ENCODE measurements around the gene PLCB1. TPM values are rescaled to one million over a fixed set of nuclear protein-coding genes. Genes with fewer than 3 reads are reported as not detected.

The PLCB1 gene
- total RNA-seq, 1 donor from 2014 or later = 10.7 TPM

DNA sequence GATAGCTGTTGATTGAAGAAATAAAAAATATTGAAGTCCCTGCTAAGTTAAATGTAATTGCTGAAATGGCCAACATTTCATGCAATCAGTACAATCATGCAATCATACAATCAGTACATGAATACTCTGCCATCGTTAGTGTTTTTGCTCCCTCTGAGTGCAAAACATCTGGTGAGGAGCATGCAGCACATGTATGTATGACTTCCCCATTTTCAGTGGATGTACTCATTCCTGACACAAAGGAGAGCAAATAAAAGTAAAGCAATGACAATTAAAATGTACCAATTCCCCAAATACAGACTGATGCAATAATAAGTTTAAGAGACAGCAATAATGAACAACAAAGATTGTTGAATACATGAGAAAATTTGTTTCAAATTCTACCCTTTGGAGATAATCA, 140.7 kb downstream of the PLCB1 start:
- H3K36me3 ChIP-seq (ENCODE audit: insufficient read depth, low read length) = no peaks in the 10 kb centered on the region
- H3K36me3 Mint-ChIP-seq (ENCODE audit: low read depth, unreplicated experiment) = no peaks in the 10 kb centered on the region
- no peak overlapping the region for H2AFZ ChIP-seq (ENCODE audit: low read depth, low read length)
- no peak overlapping the region for H3K4me3 Mint-ChIP-seq (ENCODE audit: unreplicated experiment)
- peaks cover 3% of the 10 kb centered on the region for H3K9me3 Mint-ChIP-seq (ENCODE audit: unreplicated experiment)
- no peak overlapping the region for H3K9ac ChIP-seq (ENCODE audit: low read length)
- no peak overlapping the region for H3K27ac Mint-ChIP-seq (ENCODE audit: unreplicated experiment)
- H4K20me1 ChIP-seq (ENCODE audit: insufficient read depth, low read length) = no peaks in the 10 kb centered on the region
- no peak overlapping the region for H3K4me2 ChIP-seq (ENCODE audit: low read length)
- no peak for TF ChIP-seq EZH2 (IDR thresholded peaks at IDR 0.05; ENCODE audit: insufficient read depth, low read length)
- TF ChIP-seq CTCF (IDR thresholded peaks at IDR 0.05; ENCODE audit: insufficient read depth, low read depth, low read length) = no peak
- H3K27me3 ChIP-seq (ENCODE audit: insufficient read depth, low read length) = no peaks in the 10 kb centered on the region
- no peak overlapping the region for H3K27ac ChIP-seq (ENCODE audit: low read depth, low read length)
- no peaks in the 10 kb centered on the region for H3K9me3 ChIP-seq (ENCODE audit: insufficient read depth, low read depth, low read length)
- H3K4me1 ChIP-seq (ENCODE audit: insufficient read depth, low read length) = no peaks in the 10 kb centered on the region
- no peak for DNase-seq (ENCODE audit: low read depth)
- H3K4me3 ChIP-seq (ENCODE audit: insufficient read depth, low read depth, low read length) = no peak overlapping the region
- H3K4me1 Mint-ChIP-seq (ENCODE audit: low read depth, unreplicated experiment) = peaks cover 11% of the 10 kb centered on the region
- H3K79me2 ChIP-seq (ENCODE audit: insufficient read depth, low read length) = no peaks in the 10 kb centered on the region
- no peaks in the 10 kb centered on the region for H3K27me3 Mint-ChIP-seq (ENCODE audit: low read depth, unreplicated experiment)
- no peak for FAIRE-seq

GRCh38 chr20:8284902-8285301, 152.8 kb downstream of the PLCB1 start:
- H3K4me3 ChIP-seq (ENCODE audit: insufficient read depth, low read depth, low read length) = no peak overlapping the region
- Mint-ChIP-seq H3K9me3 (ENCODE audit: unreplicated experiment) (peaks cover 2% of the 10 kb centered on the region), H3K4me1 (ENCODE audit: low read depth, unreplicated experiment) (no peaks in the 10 kb centered on the region), H3K36me3 (ENCODE audit: low read depth, unreplicated experiment) (no peaks in the 10 kb centered on the region), H3K27ac (ENCODE audit: unreplicated experiment) (no peak overlapping the region), H3K27me3 (ENCODE audit: low read depth, unreplicated experiment) (no peaks in the 10 kb centered on the region), H3K4me3 (ENCODE audit: unreplicated experiment) (no peak overlapping the region)
- no peak for FAIRE-seq
- H3K9ac ChIP-seq (ENCODE audit: low read length) = no peak overlapping the region
- no peak overlapping the region for H2AFZ ChIP-seq (ENCODE audit: low read depth, low read length)
- H3K4me2 ChIP-seq (ENCODE audit: low read length) = no peak overlapping the region
- no peak for DNase-seq (ENCODE audit: low read depth)
- H3K4me1 ChIP-seq (ENCODE audit: insufficient read depth, low read length) = no peaks in the 10 kb centered on the region
- no peaks in the 10 kb centered on the region for H3K36me3 ChIP-seq (ENCODE audit: insufficient read depth, low read length)
- H3K79me2 ChIP-seq (ENCODE audit: insufficient read depth, low read length) = no peaks in the 10 kb centered on the region
- no peak for TF ChIP-seq CTCF (IDR thresholded peaks at IDR 0.05; ENCODE audit: insufficient read depth, low read depth, low read length)
- TF ChIP-seq EZH2 (IDR thresholded peaks at IDR 0.05; ENCODE audit: insufficient read depth, low read length) = no peak
- no peak overlapping the region for H3K27ac ChIP-seq (ENCODE audit: low read depth, low read length)
- no peaks in the 10 kb centered on the region for H4K20me1 ChIP-seq (ENCODE audit: insufficient read depth, low read length)
- H3K27me3 ChIP-seq (ENCODE audit: insufficient read depth, low read length) = no peaks in the 10 kb centered on the region
- no peaks in the 10 kb centered on the region for H3K9me3 ChIP-seq (ENCODE audit: insufficient read depth, low read depth, low read length)

GRCh38 chr20:8287340-8287739, 155.3 kb downstream of the PLCB1 start:
- no peak for FAIRE-seq
- Histone ChIP-seq H3K36me3 (ENCODE audit: insufficient read depth, low read length) (no peaks in the 10 kb centered on the region), H3K9me3 (ENCODE audit: insufficient read depth, low read depth, low read length) (no peaks in the 10 kb centered on the region), H4K20me1 (ENCODE audit: insufficient read depth, low read length) (no peaks in the 10 kb centered on the region), H3K27me3 (ENCODE audit: insufficient read depth, low read length) (no peaks in the 10 kb centered on the region), H3K79me2 (ENCODE audit: insufficient read depth, low read length) (no peaks in the 10 kb centered on the region), H3K4me1 (ENCODE audit: insufficient read depth, low read length) (no peaks in the 10 kb centered on the region), H3K4me2 (ENCODE audit: low read length) (no peak overlapping the region), H3K27ac (ENCODE audit: low read depth, low read length) (no peak overlapping the region), H3K9ac (ENCODE audit: low read length) (no peak overlapping the region), H3K4me3 (ENCODE audit: insufficient read depth, low read depth, low read length) (no peak overlapping the region), H2AFZ (ENCODE audit: low read depth, low read length) (no peak overlapping the region)
- TF ChIP-seq EZH2 (IDR thresholded peaks at IDR 0.05; ENCODE audit: insufficient read depth, low read length) = no peak
- no peak for TF ChIP-seq CTCF (IDR thresholded peaks at IDR 0.05; ENCODE audit: insufficient read depth, low read depth, low read length)
- Mint-ChIP-seq H3K36me3 (ENCODE audit: low read depth, unreplicated experiment) (no peaks in the 10 kb centered on the region), H3K4me1 (ENCODE audit: low read depth, unreplicated experiment) (peaks cover 12% of the 10 kb centered on the region), H3K27me3 (ENCODE audit: low read depth, unreplicated experiment) (no peaks in the 10 kb centered on the region), H3K9me3 (ENCODE audit: unreplicated experiment) (peaks cover 2% of the 10 kb centered on the region), H3K27ac (ENCODE audit: unreplicated experiment) (no peak overlapping the region), H3K4me3 (ENCODE audit: unreplicated experiment) (no peak overlapping the region)
- DNase-seq (ENCODE audit: low read depth) = no peak

Data from astrocyte (in vitro differentiated cells and primary cell).